Measurements from ENCODE around the gene ANKH. TPM values are rescaled to one million over a fixed set of nuclear protein-coding genes. Genes with fewer than 3 reads are reported as not detected.

ANKH gene
- total RNA-seq, 1 experiment from 2014 or later = 53.2 TPM

GRCh38 chr5:14767735-14768507 is 103.7 kb downstream of the ANKH start:
- no peak for DNase-seq
- Mint-ChIP-seq H3K4me3 (ENCODE audit: low read depth, unreplicated experiment) (no peak overlapping the region), H3K27ac (ENCODE audit: unreplicated experiment) (no peak overlapping the region), H3K4me1 (ENCODE audit: low read depth, unreplicated experiment) (no peaks in the 10 kb centered on the region), H3K27me3 (ENCODE audit: unreplicated experiment) (no peaks in the 10 kb centered on the region), H3K36me3 (ENCODE audit: insufficient read depth, unreplicated experiment) (no peaks in the 10 kb centered on the region), H3K9me3 (ENCODE audit: low read depth, unreplicated experiment) (no peaks in the 10 kb centered on the region)
- intact Hi-C loops (cut with micrococcal nuclease; ENCODE audit: unreplicated experiment) = no loop called here
- CTCF ChIA-PET = interaction anchor here (0.6 to 0.7 kb wide), 2 partner anchors 57 to 1662 kb away, joined by 3 read pairs; no protein-coding TSS in a partner anchor
- TF ChIP-seq CTCF (IDR thresholded peaks at IDR 0.05; ENCODE audit: unreplicated experiment) = no peak
- no TSS peak for BruUV-seq (replicated peaks)

DNA sequence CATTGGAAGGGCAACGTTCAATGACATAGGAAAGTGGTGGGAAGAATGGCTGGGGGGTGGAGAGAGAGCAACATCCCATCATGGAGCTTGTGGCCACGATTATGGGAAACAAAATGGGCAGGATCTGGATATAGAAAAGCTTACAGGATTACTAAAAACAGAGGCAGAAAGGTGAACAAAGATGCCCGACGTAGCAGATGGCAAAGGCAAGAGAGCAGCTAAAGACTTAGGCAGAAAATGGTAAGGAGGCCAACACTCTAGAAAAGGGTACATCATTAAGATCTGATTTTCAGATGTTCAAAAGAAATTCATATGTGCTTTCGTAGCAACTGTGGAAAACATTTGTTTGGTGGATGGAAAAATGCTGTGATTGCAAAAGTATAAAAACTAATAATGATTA is 104.5 kb downstream of the ANKH start:
- TF ChIP-seq CTCF (IDR thresholded peaks at IDR 0.05; ENCODE audit: unreplicated experiment) = no peak
- H3K9me3 Mint-ChIP-seq (ENCODE audit: low read depth, unreplicated experiment) = no peaks in the 10 kb centered on the region
- intact Hi-C loops (cut with micrococcal nuclease; ENCODE audit: unreplicated experiment) = no loop called here
- no peaks in the 10 kb centered on the region for H3K27me3 Mint-ChIP-seq (ENCODE audit: unreplicated experiment)
- DNase-seq = no peak
- CTCF ChIA-PET = no interaction called here
- no peaks in the 10 kb centered on the region for H3K36me3 Mint-ChIP-seq (ENCODE audit: insufficient read depth, unreplicated experiment)
- H3K4me1 Mint-ChIP-seq (ENCODE audit: low read depth, unreplicated experiment) = no peaks in the 10 kb centered on the region
- H3K4me3 Mint-ChIP-seq (ENCODE audit: low read depth, unreplicated experiment) = no peak overlapping the region
- no TSS peak for BruUV-seq (replicated peaks)
- H3K27ac Mint-ChIP-seq (ENCODE audit: unreplicated experiment) = no peak overlapping the region

GRCh38 chr5:14766584-14766983 is 105.0 kb downstream of the ANKH start:
- DNase-seq = no peak
- no peaks in the 10 kb centered on the region for H3K9me3 Mint-ChIP-seq (ENCODE audit: low read depth, unreplicated experiment)
- CTCF ChIA-PET = no interaction called here
- no peaks in the 10 kb centered on the region for H3K27me3 Mint-ChIP-seq (ENCODE audit: unreplicated experiment)
- BruUV-seq (replicated peaks) = no TSS peak
- TF ChIP-seq CTCF (IDR thresholded peaks at IDR 0.05; ENCODE audit: unreplicated experiment) = no peak
- intact Hi-C loops (cut with micrococcal nuclease; ENCODE audit: unreplicated experiment) = no loop called here
- no peaks in the 10 kb centered on the region for H3K4me1 Mint-ChIP-seq (ENCODE audit: low read depth, unreplicated experiment)
- H3K4me3 Mint-ChIP-seq (ENCODE audit: low read depth, unreplicated experiment) = no peak overlapping the region
- H3K36me3 Mint-ChIP-seq (ENCODE audit: insufficient read depth, unreplicated experiment) = no peaks in the 10 kb centered on the region
- no peak overlapping the region for H3K27ac Mint-ChIP-seq (ENCODE audit: unreplicated experiment)

- DNase-seq = no peak
- Mint-ChIP-seq H3K4me1 (ENCODE audit: low read depth, unreplicated experiment) (no peaks in the 10 kb centered on the region), H3K36me3 (ENCODE audit: insufficient read depth, unreplicated experiment) (no peaks in the 10 kb centered on the region), H3K9me3 (ENCODE audit: low read depth, unreplicated experiment) (no peaks in the 10 kb centered on the region), H3K27ac (ENCODE audit: unreplicated experiment) (no peak overlapping the region), H3K27me3 (ENCODE audit: unreplicated experiment) (no peaks in the 10 kb centered on the region), H3K4me3 (ENCODE audit: low read depth, unreplicated experiment) (no peak overlapping the region)
- intact Hi-C loops (cut with micrococcal nuclease; ENCODE audit: unreplicated experiment) = no loop called here
- BruUV-seq (replicated peaks) = no TSS peak
- CTCF ChIA-PET = no interaction called here
- TF ChIP-seq CTCF (IDR thresholded peaks at IDR 0.05; ENCODE audit: unreplicated experiment) = no peak
Observed at GRCh38 chr5:14765587-14765986, 106.0 kb downstream of the ANKH start.
